ENCODE measurements around the gene APOE. TPM values are rescaled to one million over a fixed set of nuclear protein-coding genes. Genes with fewer than 3 reads are reported as not detected.
"Not testable (repeated sequence)": the region's sequence is repeated elsewhere in the genome, so short reads cannot be mapped to it uniquely, and the experiment has no call there.

The APOE gene
- total RNA-seq (100 to 1,000 TPM in 1 of 2 donors, 10 to 100 TPM in 1; 80.8 to 177 TPM), polyA plus RNA-seq (1,000 to 10,000 TPM in 1 of 2 donors, 100 to 1,000 TPM in 1; 235 to 1,011 TPM)
- long read RNA-seq, donor 1, transcript APOE-201 (4 exons, 1,208 nt) = major isoform, 15 of 17 reads
- long read RNA-seq, donor 1, partial matches to known transcripts = 0 of 17 reads
- long read RNA-seq, donor 1, other reads (novel, unspliced or antisense) = 0 of 17 reads
- long read RNA-seq, donor 2, transcript APOE-201 (4 exons, 1,208 nt) = major isoform, 16 of 18 reads
- long read RNA-seq, donor 2, partial matches to known transcripts = 0 of 18 reads
- long read RNA-seq, donor 2, other reads (novel, unspliced or antisense) = 0 of 18 reads
- long read RNA-seq, donor 3, transcript APOE-201 (4 exons, 1,208 nt) = major isoform, 11 of 14 reads
- long read RNA-seq, donor 3, partial matches to known transcripts = 0 of 14 reads
- long read RNA-seq, donor 3, other reads (novel, unspliced or antisense) = 0 of 14 reads
- long read RNA-seq, donor 4, transcript APOE-201 (4 exons, 1,208 nt) = major isoform, 14 of 18 reads
- long read RNA-seq, donor 4, partial matches to known transcripts = 0 of 18 reads
- long read RNA-seq, donor 4, other reads (novel, unspliced or antisense) = 0 of 18 reads
- long read RNA-seq, donor 5, transcript APOE-202 (3 exons, 923 nt) = minor isoform, 7 of 35 reads
- long read RNA-seq, donor 5, transcript APOE-201 (4 exons, 1,208 nt) = major isoform, 28 of 35 reads
- long read RNA-seq, donor 5, partial matches to known transcripts = 0 of 35 reads
- long read RNA-seq, donor 5, other reads (novel, unspliced or antisense) = 0 of 35 reads

DNA sequence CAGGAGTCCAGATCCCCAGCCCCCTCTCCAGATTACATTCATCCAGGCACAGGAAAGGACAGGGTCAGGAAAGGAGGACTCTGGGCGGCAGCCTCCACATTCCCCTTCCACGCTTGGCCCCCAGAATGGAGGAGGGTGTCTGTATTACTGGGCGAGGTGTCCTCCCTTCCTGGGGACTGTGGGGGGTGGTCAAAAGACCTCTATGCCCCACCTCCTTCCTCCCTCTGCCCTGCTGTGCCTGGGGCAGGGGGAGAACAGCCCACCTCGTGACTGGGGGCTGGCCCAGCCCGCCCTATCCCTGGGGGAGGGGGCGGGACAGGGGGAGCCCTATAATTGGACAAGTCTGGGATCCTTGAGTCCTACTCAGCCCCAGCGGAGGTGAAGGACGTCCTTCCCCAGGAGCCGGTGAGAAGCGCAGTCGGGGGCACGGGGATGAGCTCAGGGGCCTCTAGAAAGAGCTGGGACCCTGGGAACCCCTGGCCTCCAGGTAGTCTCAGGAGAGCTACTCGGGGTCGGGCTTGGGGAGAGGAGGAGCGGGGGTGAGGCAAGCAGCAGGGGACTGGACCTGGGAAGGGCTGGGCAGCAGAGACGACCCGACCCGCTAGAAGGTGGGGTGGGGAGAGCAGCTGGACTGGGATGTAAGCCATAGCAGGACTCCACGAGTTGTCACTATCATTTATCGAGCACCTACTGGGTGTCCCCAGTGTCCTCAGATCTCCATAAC is at the start of gene APOE:
TSS of gene APOE (plus strand) at position 360 of the 724 bp plus-strand sequence. CDS start 829 bp downstream, outside the sequence.
- peak within 1 kb of the TSS in 1 of 2 donors; percentile 92 for H3K9ac ChIP-seq (ENCODE audit: insufficient read depth in 1 of 2, low read length in 2 of 2)
- H3K36me3 ChIP-seq (ENCODE audit: control insufficient read depth in 4 of 4, insufficient read depth in 4 of 4, low read length in 4 of 4) = peaks cover 4 to 23% (median 8%) of the 10 kb centered on the region in 4 donors
- no peaks in the 10 kb centered on the region for H3K9me3 ChIP-seq (ENCODE audit: control insufficient read depth in 4 of 4, insufficient read depth in 3 of 4, low read length in 3 of 4)
- peak within 1 kb of the TSS; percentile 0 for H3K4me3 ChIP-seq
- DNase-seq (peak; percentile 31 to 39 (median 39)), ATAC-seq (ENCODE audit: insufficient read depth, low FRiP score) (peak; percentile 4)
- peaks cover 0 to 18% (median 0%) of the 10 kb centered on the region in 5 donors for H3K4me1 ChIP-seq (ENCODE audit: control insufficient read depth in 5 of 5, insufficient read depth in 5 of 5, low read length in 5 of 5)
- WGBS, 2 donors = 1 to 3% methylated on average over 19 to 20 of the region's 20 CpGs
- no peak within 1 kb of the TSS for H3K27ac ChIP-seq (ENCODE audit: low read depth in 1 of 2, low read length in 1 of 2)
- no peaks in the 10 kb centered on the region for H3K27me3 ChIP-seq (ENCODE audit: control insufficient read depth in 3 of 3, insufficient read depth in 3 of 3, low read length in 2 of 3)
- TF ChIP-seq, protein P1, sequence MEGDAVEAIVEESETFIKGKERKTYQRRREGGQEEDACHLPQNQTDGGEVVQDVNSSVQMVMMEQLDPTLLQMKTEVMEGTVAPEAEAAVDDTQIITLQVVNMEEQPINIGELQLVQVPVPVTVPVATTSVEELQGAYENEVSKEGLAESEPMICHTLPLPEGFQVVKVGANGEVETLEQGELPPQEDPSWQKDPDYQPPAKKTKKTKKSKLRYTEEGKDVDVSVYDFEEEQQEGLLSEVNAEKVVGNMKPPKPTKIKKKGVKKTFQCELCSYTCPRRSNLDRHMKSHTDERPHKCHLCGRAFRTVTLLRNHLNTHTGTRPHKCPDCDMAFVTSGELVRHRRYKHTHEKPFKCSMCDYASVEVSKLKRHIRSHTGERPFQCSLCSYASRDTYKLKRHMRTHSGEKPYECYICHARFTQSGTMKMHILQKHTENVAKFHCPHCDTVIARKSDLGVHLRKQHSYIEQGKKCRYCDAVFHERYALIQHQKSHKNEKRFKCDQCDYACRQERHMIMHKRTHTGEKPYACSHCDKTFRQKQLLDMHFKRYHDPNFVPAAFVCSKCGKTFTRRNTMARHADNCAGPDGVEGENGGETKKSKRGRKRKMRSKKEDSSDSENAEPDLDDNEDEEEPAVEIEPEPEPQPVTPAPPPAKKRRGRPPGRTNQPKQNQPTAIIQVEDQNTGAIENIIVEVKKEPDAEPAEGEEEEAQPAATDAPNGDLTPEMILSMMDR (IDR thresholded peaks at IDR 0.05; ENCODE audit: control extremely low read depth, extremely low read depth) = no peak

DNA sequence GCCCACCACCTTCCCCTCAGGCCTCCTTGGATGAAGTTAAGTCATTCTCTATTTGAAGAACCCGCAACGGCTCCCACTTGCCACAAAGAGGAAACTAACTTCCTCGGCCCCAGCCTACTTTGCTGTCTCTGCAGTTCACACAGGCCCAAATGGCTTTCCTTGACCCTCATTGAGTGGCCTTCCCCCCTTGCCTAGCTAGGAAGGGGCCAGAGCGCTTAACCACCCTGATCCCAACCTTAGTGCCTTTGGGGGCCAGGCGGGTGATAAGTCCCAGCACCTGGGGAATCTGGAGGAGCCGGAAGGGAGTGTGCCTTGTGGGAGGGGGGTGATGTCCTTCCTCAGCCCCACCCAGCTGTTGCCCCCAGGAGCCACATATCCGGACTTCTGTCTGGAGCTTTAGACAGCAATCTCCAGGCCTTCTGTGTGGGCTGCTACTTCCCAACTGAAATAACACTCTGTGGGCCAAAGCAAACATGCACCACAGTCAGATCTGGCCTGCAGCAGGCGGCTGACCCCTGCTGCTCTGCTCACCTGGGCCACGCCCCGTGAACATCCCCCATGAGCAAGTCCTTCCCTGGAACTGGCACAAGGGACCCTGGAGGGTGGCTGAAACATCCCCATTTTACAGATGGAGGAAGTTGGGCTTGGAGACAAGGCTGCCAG is 49.0 kb upstream of the APOE start:
- peak in 1 of 3 donors; percentile 15 for DNase-seq
- Histone ChIP-seq H3K27me3 (ENCODE audit: control insufficient read depth in 3 of 3, insufficient read depth in 3 of 3, low read length in 2 of 3) (no peaks in the 10 kb centered on the region), H3K27ac (ENCODE audit: low read depth in 1 of 2, low read length in 1 of 2) (peak overlapping the region; percentile 3 to 10), H3K4me1 (ENCODE audit: control insufficient read depth in 5 of 5, insufficient read depth in 5 of 5, low read length in 5 of 5) (peaks cover 0 to 11% (median 0%) of the 10 kb centered on the region in 5 donors), H3K36me3 (ENCODE audit: control insufficient read depth in 4 of 4, insufficient read depth in 4 of 4, low read length in 4 of 4) (peaks cover 0 to 7% (median 6%) of the 10 kb centered on the region in 4 donors), H3K9ac (ENCODE audit: insufficient read depth in 1 of 2, low read length in 2 of 2) (no peak overlapping the region), H3K9me3 (ENCODE audit: control insufficient read depth in 4 of 4, insufficient read depth in 3 of 4, low read length in 3 of 4) (no peaks in the 10 kb centered on the region), H3K4me3 (no peak overlapping the region)
- peak; percentile 49 for ATAC-seq (ENCODE audit: insufficient read depth, low FRiP score)
- 22 to 33% methylated on average over 10 of the region's 10 CpGs for whole genome bisulfite sequencing, 2 donors
- TF ChIP-seq, protein P1 (IDR thresholded peaks at IDR 0.05; ENCODE audit: control extremely low read depth, extremely low read depth) = no peak

DNA sequence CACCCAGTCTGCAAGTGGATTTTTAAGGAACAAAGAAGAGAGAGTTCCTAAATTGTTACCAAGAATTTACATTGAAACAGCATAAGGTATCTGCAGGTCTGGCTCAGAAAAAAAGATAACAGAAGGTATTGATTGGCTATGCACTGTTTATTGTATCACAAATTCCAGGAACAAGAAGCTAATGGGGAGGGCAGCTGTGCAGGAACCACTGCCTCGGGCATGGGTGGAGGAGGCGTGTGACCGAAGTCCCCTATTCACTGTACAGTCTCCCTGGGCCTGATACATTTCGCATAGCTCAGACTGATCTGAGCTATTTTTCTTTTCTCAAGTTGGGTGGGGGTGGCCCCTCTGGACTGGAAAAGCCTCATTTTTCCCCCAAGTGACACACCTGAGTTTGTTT is 47.8 kb upstream of the APOE start:
- no peaks in the 10 kb centered on the region for H3K9me3 ChIP-seq (ENCODE audit: control insufficient read depth in 4 of 4, insufficient read depth in 3 of 4, low read length in 3 of 4)
- TF ChIP-seq, protein P1 (IDR thresholded peaks at IDR 0.05; ENCODE audit: control extremely low read depth, extremely low read depth) = no peak
- H3K27ac ChIP-seq (ENCODE audit: low read depth in 1 of 2, low read length in 1 of 2) = no peak overlapping the region
- WGBS, 2 donors = 52 to 73% methylated on average over 4 of the region's 4 CpGs
- H3K27me3 ChIP-seq (ENCODE audit: control insufficient read depth in 3 of 3, insufficient read depth in 3 of 3, low read length in 2 of 3) = no peaks in the 10 kb centered on the region
- peaks cover 0 to 8% (median 5%) of the 10 kb centered on the region in 4 donors for H3K36me3 ChIP-seq (ENCODE audit: control insufficient read depth in 4 of 4, insufficient read depth in 4 of 4, low read length in 4 of 4)
- ATAC-seq (ENCODE audit: insufficient read depth, low FRiP score) (no peak), DNase-seq (no peak)
- H3K4me3 ChIP-seq = no peak overlapping the region
- no peak overlapping the region for H3K9ac ChIP-seq (ENCODE audit: insufficient read depth in 1 of 2, low read length in 2 of 2)
- peaks cover 0 to 11% (median 0%) of the 10 kb centered on the region in 5 donors for H3K4me1 ChIP-seq (ENCODE audit: control insufficient read depth in 5 of 5, insufficient read depth in 5 of 5, low read length in 5 of 5)

DNA sequence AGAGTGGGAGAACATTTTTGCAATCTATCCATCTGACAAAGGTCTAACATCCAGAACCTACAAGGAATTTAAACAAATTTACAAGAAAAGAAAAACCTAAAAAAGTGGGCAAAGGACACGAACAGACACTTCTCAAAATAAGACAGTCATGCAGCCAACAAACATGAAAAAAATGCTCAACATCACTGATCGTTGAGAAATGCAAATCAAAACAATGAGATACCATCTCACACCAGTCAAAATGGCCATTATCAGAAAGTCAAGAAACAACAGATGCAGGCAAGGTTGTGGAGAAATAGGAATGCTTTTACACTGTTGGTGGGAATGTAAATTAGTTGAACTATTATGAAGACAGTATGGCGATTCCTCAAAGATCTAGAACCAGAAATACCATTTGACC is 44.0 kb upstream of the APOE start:
- not testable (repeated sequence) for H3K27me3 ChIP-seq (ENCODE audit: control insufficient read depth in 3 of 3, insufficient read depth in 3 of 3, low read length in 2 of 3); H3K4me1 ChIP-seq (ENCODE audit: control insufficient read depth in 5 of 5, insufficient read depth in 5 of 5, low read length in 5 of 5); H3K4me3 ChIP-seq; H3K27ac ChIP-seq (ENCODE audit: low read depth in 1 of 2, low read length in 1 of 2); H3K9ac ChIP-seq (ENCODE audit: insufficient read depth in 1 of 2, low read length in 2 of 2); H3K9me3 ChIP-seq (ENCODE audit: control insufficient read depth in 4 of 4, insufficient read depth in 3 of 4, low read length in 3 of 4); DNase-seq; ATAC-seq (ENCODE audit: insufficient read depth, low FRiP score)
- H3K36me3 ChIP-seq (ENCODE audit: control insufficient read depth in 4 of 4, insufficient read depth in 4 of 4, low read length in 4 of 4) = peaks cover 0 to 15% (median 11%) of the 10 kb centered on the region in 4 donors
- WGBS, 2 donors = 84 to 93% methylated on average over 3 of the region's 3 CpGs
